Measurements from ENCODE around the gene SLC66A2. TPM values are rescaled to one million over a fixed set of nuclear protein-coding genes. Genes with fewer than 3 reads are reported as not detected.
A peak's percentile ranks its signal among the peaks of the same experiment; 100 is the strongest.

Gene SLC66A2
- total and polyA plus RNA-seq, 10 of the 15 experiments (the other 5 are each of a cell fraction or from before 2014, with no cell fraction given): 0.69 to 42.5 (median 14.8) TPM

- no peak for TF ChIP-seq EP300 (IDR thresholded peaks at IDR 0.05; ENCODE audit: borderline replicate concordance in 1 of 2, control insufficient read depth in 1 of 2, low read depth in 2 of 2, low read length in 2 of 2)
- no peak for TF ChIP-seq FOXK2 (IDR thresholded peaks at IDR 0.05)
- no peak for TF ChIP-seq ZSCAN29 (IDR thresholded peaks at IDR 0.05)
- no peak for TF ChIP-seq ATF3 (IDR thresholded peaks at IDR 0.05; ENCODE audit: borderline replicate concordance, extremely low read depth, low read depth, low read length)
- TF ChIP-seq LARP7 (IDR thresholded peaks at IDR 0.05): 0 out of 2 replicates have a peak, but pooled peaks have one; percentile 13
- TF ChIP-seq POLR2A (IDR thresholded peaks at IDR 0.05; ENCODE audit: low read depth, low read length): peak; percentile 94
- TF ChIP-seq PRDM15 (CRISPR knock-in tag; IDR thresholded peaks at IDR 0.05): no peak
- no peak for TF ChIP-seq RCOR1 (conservative IDR thresholded peaks at IDR 0.05; ENCODE audit: low read depth, low read length)
- TF ChIP-seq ZNF217 (IDR thresholded peaks at IDR 0.05): no peak
- TF ChIP-seq USF1 (IDR thresholded peaks at IDR 0.05; ENCODE audit: borderline replicate concordance, extremely low read length, insufficient read depth, low read depth, low read length): no peak
- TF ChIP-seq NKRF (conservative IDR thresholded peaks at IDR 0.05): peak; percentile 55
- TF ChIP-seq NFYA (IDR thresholded peaks at IDR 0.05; ENCODE audit: borderline replicate concordance, low read depth, low read length): no peak
- no peak for TF ChIP-seq NR2F1 (conservative IDR thresholded peaks at IDR 0.05)
- TF ChIP-seq CEBPZ (IDR thresholded peaks at IDR 0.05; ENCODE audit: low read depth, low read length): no peak
- no peak for TF ChIP-seq SP1 (IDR thresholded peaks at IDR 0.05; ENCODE audit: low read depth, low read length)
- no peak for TF ChIP-seq CHD1 (IDR thresholded peaks at IDR 0.05; ENCODE audit: low read depth, low read length)
These were observed 37.2 kb upstream of the SLC66A2 start, which contains the start of gene TXNL4A (continued) for GRCh38 chr18:79988451-79989194.

All from GM12878 (cell line).